CD14-positive monocyte (primary cell): ENCODE measurements around the gene LAYN. TPM values are rescaled to one million over a fixed set of nuclear protein-coding genes. Genes with fewer than 3 reads are reported as not detected.

ENCODE experiments used
- DNase-seq, 3 donors: peaks; one replicate each; pipeline ENCODE4 v3.0.0-alpha.2; 2011 to 2022
- H2AFZ ChIP-seq: 2 replicates; pipeline ENCODE4 v1.6.0; 2012; ENCODE audit warnings: mild to moderate bottlenecking, low read depth, low read length, inconsistent platforms; ENCODE audit not compliant: insufficient read depth, poor library complexity, severe bottlenecking
- H3K27ac ChIP-seq, 2 donors: 1 replicate in 1 of 2; 2 replicates in 1 of 2; pipeline ENCODE4 v1.5.1; 2012 to 2013; ENCODE audit warnings: low read length in 2 of 2, control low read depth in 1 of 2, inconsistent platforms in 1 of 2, low read depth in 1 of 2, mild to moderate bottlenecking in 1 of 2
- H3K27me3 ChIP-seq, 2 donors: one replicate each; pipeline versions ENCODE4 v1.6.0 to v1.6.1; 2011 to 2013; ENCODE audit warnings: low read length in 2 of 2; ENCODE audit not compliant: control insufficient read depth in 2 of 2, insufficient read depth in 2 of 2
- H3K36me3 ChIP-seq, 2 donors: replicated peaks in 1 of 2; 1 replicate in 1 of 2; 2 replicates in 1 of 2; pipeline versions ENCODE4 v1.5.1 to v1.6.1; 2012 to 2013; ENCODE audit warnings: low read length in 2 of 2, control low read depth in 1 of 2, inconsistent platforms in 1 of 2, mild to moderate bottlenecking in 1 of 2; ENCODE audit not compliant: insufficient read depth in 2 of 2, control insufficient read depth in 1 of 2
- H3K4me1 ChIP-seq, 2 donors: 1 replicate in 1 of 2; 2 replicates in 1 of 2; pipeline versions ENCODE4 v1.5.1 to v1.6.1; 2012 to 2013; ENCODE audit warnings: low read length in 2 of 2, control low read depth in 1 of 2, inconsistent platforms in 1 of 2, mild to moderate bottlenecking in 1 of 2, moderate library complexity in 1 of 2; ENCODE audit not compliant: insufficient read depth in 2 of 2, control insufficient read depth in 1 of 2
- H3K4me2 ChIP-seq: replicated peaks from 2 replicates; pipeline ENCODE3; 2012; ENCODE audit warnings: low read length, moderate library complexity, mild to moderate bottlenecking; ENCODE audit not compliant: poor library complexity, severe bottlenecking; ENCODE audit errors: extremely low read depth
- H3K4me3 ChIP-seq, 3 experiments: fragments of 200-600 bp in 1 of 3; sonication (generic) in 1 of 3; replicated peaks in 1 of 3; 1 replicate in 2 of 3; 2 replicates in 1 of 3; pipeline ENCODE4 v1.5.1; 2011 to 2013; ENCODE audit warnings: low read length in 3 of 3, mild to moderate bottlenecking in 3 of 3, control low read depth in 2 of 3, low read depth in 2 of 3, inconsistent platforms in 1 of 3, moderate library complexity in 1 of 3
- H3K79me2 ChIP-seq: 2 replicates; pipeline ENCODE4 v1.6.0; 2012; ENCODE audit warnings: mild to moderate bottlenecking, control low read depth, inconsistent platforms, low read length, moderate library complexity; ENCODE audit not compliant: insufficient read depth
- H3K9ac ChIP-seq: 2 replicates; pipeline ENCODE4 v1.6.0; 2017; ENCODE audit warnings: low read length, mild to moderate bottlenecking; ENCODE audit not compliant: insufficient read depth, poor library complexity, severe bottlenecking
- H3K9me3 ChIP-seq, 2 donors: replicated peaks in 1 of 2; 1 replicate in 1 of 2; 2 replicates in 1 of 2; pipeline versions ENCODE4 v1.5.1 to v1.6.1; 2012 to 2013; ENCODE audit warnings: low read length in 2 of 2, control low read depth in 1 of 2; ENCODE audit not compliant: control insufficient read depth in 1 of 2, insufficient read depth in 1 of 2
- H4K20me1 ChIP-seq: 2 replicates; pipeline ENCODE4 v1.6.0; 2012; ENCODE audit warnings: mild to moderate bottlenecking, low read length, control low read depth, moderate library complexity; ENCODE audit not compliant: insufficient read depth
- H3K27ac Mint-ChIP-seq, 7 donors: one replicate each; pipeline ENCODE4 v1.8.0; 2020; ENCODE audit warnings: mild to moderate bottlenecking in 7 of 7, mixed read lengths in 7 of 7, moderate library complexity in 6 of 7, inconsistent platforms in 2 of 7
- H3K27me3 Mint-ChIP-seq, 3 donors: one replicate each; pipeline ENCODE4 v1.8.0; 2021 to 2022; ENCODE audit warnings: low read depth in 3 of 3, mild to moderate bottlenecking in 3 of 3, mixed read lengths in 3 of 3, moderate library complexity in 3 of 3, inconsistent platforms in 1 of 3
- H3K36me3 Mint-ChIP-seq, 2 donors: one replicate each; pipeline ENCODE4 v1.8.0; 2020; ENCODE audit warnings: mixed read lengths in 2 of 2, inconsistent platforms in 1 of 2, mild to moderate bottlenecking in 1 of 2
- H3K4me1 Mint-ChIP-seq: one replicate; pipeline ENCODE4 v1.8.0; 2020; ENCODE audit warnings: mild to moderate bottlenecking, mixed read lengths
- H3K4me3 Mint-ChIP-seq, 2 donors: one replicate each; pipeline ENCODE4 v1.8.0; 2020; ENCODE audit warnings: mild to moderate bottlenecking in 2 of 2, mixed read lengths in 2 of 2, moderate library complexity in 1 of 2
- H3K9me3 Mint-ChIP-seq, 7 donors: one replicate each; pipeline ENCODE4 v1.8.0; 2020 to 2022; ENCODE audit warnings: mixed read lengths in 7 of 7, mild to moderate bottlenecking in 6 of 7, moderate library complexity in 6 of 7, inconsistent platforms in 2 of 7
- CTCF ChIP-seq: fragments of 200-600 bp; IDR thresholded peaks from one replicate; pipeline ENCODE4 v1.8.0; 2022; ENCODE audit warnings: antibody characterized with exemption, mild to moderate bottlenecking
- WGBS: methylation state at CpG from one replicate; pipeline ENCODE4 v1.1.5; 2013; ENCODE audit warnings: missing lambda C conversion rate; ENCODE audit not compliant: insufficient coverage; 5-methylcytosine and 5-hydroxymethylcytosine counted together
- intact Hi-C, 2 donors: fragments of 100-400 bp; cut with micrococcal nuclease; formaldehyde crosslinking; loops; one replicate each; pipeline versions ENCODE4 v1.15.0 to v1.15.1; 2023
- polyA plus RNA-seq, 3 donors: library from polyadenylated mRNA; depleted of rRNA in 1 of 3; unstranded in 2 of 3; stranded (reverse) in 1 of 3; fragments of 300-500 nt in 2 of 3; fragments of >200 nt in 1 of 3; fragmentation: Illumina TruSeq in 2 of 3; gene quantifications; 1 replicate in 2 of 3; 2 replicates in 1 of 3; pipeline ENCODE4 v1.2.3, GENCODE V29; 2012 to 2021

The LAYN gene
- polyA plus RNA-seq, 3 donors = not detected

DNA sequence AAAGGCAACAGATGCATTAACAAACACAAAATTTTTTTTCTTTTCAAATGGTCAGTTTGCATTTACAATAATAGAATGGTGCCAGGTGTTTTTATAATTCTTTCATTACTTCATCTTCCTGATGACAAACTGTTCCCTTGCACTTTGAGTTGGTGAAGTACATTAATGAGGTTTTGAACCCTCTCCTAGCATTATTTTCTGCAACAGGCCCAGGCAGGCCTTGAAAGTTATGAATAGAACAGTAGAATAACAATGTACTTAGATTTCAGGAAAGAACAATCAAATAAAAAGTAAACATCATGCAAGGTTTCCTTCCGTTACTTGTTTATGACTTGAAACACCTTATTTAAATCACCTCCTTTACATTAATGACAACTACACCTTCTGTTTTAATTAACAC, 37.9 kb upstream of the LAYN start:
- Histone ChIP-seq H3K4me2 (no peak overlapping the region), H3K9ac (no peak overlapping the region), H3K9me3 (no peaks in the 10 kb centered on the region), H3K79me2 (no peaks in the 10 kb centered on the region), H3K4me3 (no peak overlapping the region), H3K4me1 (no peaks in the 10 kb centered on the region), H2AFZ (no peak overlapping the region), H3K27me3 (no peaks in the 10 kb centered on the region), H4K20me1 (no peaks in the 10 kb centered on the region), H3K36me3 (no peaks in the 10 kb centered on the region), H3K27ac (no peak overlapping the region)
- H3K36me3 Mint-ChIP-seq = no peaks in the 10 kb centered on the region
- no peak for DNase-seq
- H3K4me1 Mint-ChIP-seq = peaks cover 3% of the 10 kb centered on the region
- peaks cover 0 to 7% (median 0%) of the 10 kb centered on the region in 3 donors for H3K27me3 Mint-ChIP-seq
- no peak overlapping the region for H3K4me3 Mint-ChIP-seq
- intact Hi-C loops = no loop called here
- no CpG with 5 or more reads among the region's 1 CpG for WGBS
- H3K27ac Mint-ChIP-seq = no peak overlapping the region
- H3K9me3 Mint-ChIP-seq = peaks cover 0 to 4% (median 0%) of the 10 kb centered on the region in 7 donors
- no peak for TF ChIP-seq CTCF

DNA sequence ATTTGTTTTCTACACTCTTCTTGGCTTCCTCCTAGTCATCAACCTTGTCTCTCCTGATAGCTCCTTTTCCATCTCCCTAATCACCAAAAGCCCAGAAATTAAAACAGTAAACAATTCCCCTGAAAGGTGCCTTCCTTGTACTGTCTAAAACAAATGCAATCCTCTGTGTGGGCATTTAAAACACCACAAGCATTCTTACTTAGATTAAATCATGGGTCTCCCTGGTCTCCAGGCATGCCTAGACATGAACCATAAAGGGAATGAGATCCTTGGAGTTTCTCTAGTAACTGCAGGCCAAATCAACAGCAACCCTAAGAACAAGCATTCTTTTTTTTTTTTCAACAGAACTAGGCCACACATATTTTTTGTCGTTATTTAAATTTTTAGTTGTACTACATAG, 30.2 kb upstream of the LAYN start:
- Histone ChIP-seq H3K9ac (no peak overlapping the region), H3K4me3 (no peak overlapping the region), H3K27me3 (peaks cover 27 to 35% of the 10 kb centered on the region in 2 donors), H2AFZ (no peak overlapping the region), H3K4me1 (peaks cover 12 to 16% of the 10 kb centered on the region in 2 donors), H3K4me2 (no peak overlapping the region), H3K27ac (no peak overlapping the region), H4K20me1 (no peaks in the 10 kb centered on the region), H3K9me3 (no peaks in the 10 kb centered on the region), H3K36me3 (no peaks in the 10 kb centered on the region), H3K79me2 (no peaks in the 10 kb centered on the region)
- Mint-ChIP-seq H3K27me3 (peaks cover 26 to 45% (median 32%) of the 10 kb centered on the region in 3 donors), H3K27ac (no peak overlapping the region), H3K4me1 (peaks cover 30% of the 10 kb centered on the region), H3K4me3 (no peak overlapping the region), H3K36me3 (peaks cover 0 to 4% of the 10 kb centered on the region in 2 donors), H3K9me3 (peaks cover 0 to 6% (median 4%) of the 10 kb centered on the region in 7 donors)
- intact Hi-C loops = no loop called here
- TF ChIP-seq CTCF = no peak
- DNase-seq = no peak
- no CpG with 5 or more reads among the region's 1 CpG for WGBS
